Neural cell (in vitro differentiated cells): ENCODE measurements around the gene FAM107B. TPM values are rescaled to one million over a fixed set of nuclear protein-coding genes. Genes with fewer than 3 reads are reported as not detected.

ENCODE experiments used
- H2AFZ ChIP-seq: fragments of 200-600, 300-800 bp; sonication (generic), shearing (Covaris generic); 2 replicates; pipeline ENCODE4 v1.6.0; 2014; ENCODE audit warnings: low read depth, mild to moderate bottlenecking, antibody characterized with exemption, low read length, moderate library complexity
- H3F3A ChIP-seq: fragments of 200-600 bp; shearing (Covaris generic); 2 replicates; pipeline ENCODE4 v1.6.1; 2016; ENCODE audit warnings: mild to moderate bottlenecking, moderate library complexity, mixed read lengths, antibody characterized with exemption, low read length; ENCODE audit not compliant: insufficient read depth, poor library complexity, severe bottlenecking
- H3K27ac ChIP-seq: fragments of 200-600, 300-800 bp; sonication (generic), shearing (Covaris generic); 2 replicates; pipeline ENCODE4 v1.5.1; 2014; ENCODE audit warnings: mild to moderate bottlenecking, low read length, moderate library complexity
- H3K27me3 ChIP-seq: fragments of 300-800, 200-600 bp; sonication (generic), shearing (Covaris generic); 2 replicates; pipeline ENCODE4 v1.6.0; 2014; ENCODE audit warnings: mild to moderate bottlenecking, low read depth, low read length, moderate library complexity; ENCODE audit not compliant: insufficient read depth
- H3K36me3 ChIP-seq: fragments of 300-800, 200-600 bp; sonication (generic), shearing (Covaris generic); 2 replicates; pipeline ENCODE4 v1.5.1; 2014; ENCODE audit warnings: mild to moderate bottlenecking, antibody characterized with exemption, low read length, moderate library complexity; ENCODE audit not compliant: insufficient read depth
- H3K4me2 ChIP-seq: fragments of 300-800, 200-600 bp; sonication (generic), shearing (Covaris generic); 2 replicates; pipeline ENCODE4 v1.6.0; 2014; ENCODE audit warnings: mild to moderate bottlenecking, low read length
- H3K4me3 ChIP-seq: fragments of 300-800, 200-600 bp; sonication (generic), shearing (Covaris generic); 2 replicates; pipeline ENCODE4 v1.5.1; 2014; ENCODE audit warnings: mild to moderate bottlenecking, low read length, moderate library complexity
- H3K79me2 ChIP-seq: fragments of 200-600 bp; shearing (Covaris generic); replicated peaks from 2 replicates; pipeline ENCODE4 v1.6.0; 2014; ENCODE audit warnings: mild to moderate bottlenecking, low read length, moderate library complexity; ENCODE audit not compliant: insufficient read depth
- H3K9ac ChIP-seq: fragments of 300-800, 200-600 bp; sonication (generic), shearing (Covaris generic); 2 replicates; pipeline ENCODE4 v1.6.1; 2016; ENCODE audit warnings: mild to moderate bottlenecking, low read length, mixed read lengths
- H3K9me2 ChIP-seq: fragments of 200-600 bp; shearing (Covaris generic); 2 replicates; pipeline ENCODE4 v1.6.1; 2016; ENCODE audit warnings: mild to moderate bottlenecking, low read length, mixed read lengths; ENCODE audit not compliant: insufficient read depth
- H3K9me3 ChIP-seq: fragments of 200-600, 300-800 bp; sonication (generic), shearing (Covaris generic); 2 replicates; pipeline ENCODE4 v1.6.1; 2016; ENCODE audit warnings: mild to moderate bottlenecking, mixed run types, low read length, moderate library complexity, mixed read lengths
- H4K20me1 ChIP-seq: fragments of 200-600 bp; shearing (Covaris generic); 2 replicates; pipeline ENCODE4 v1.6.1; 2016; ENCODE audit warnings: mild to moderate bottlenecking, mixed run types; ENCODE audit not compliant: insufficient read depth
- CTCF ChIP-seq: fragments of 450-650 bp; IDR thresholded peaks from 2 replicates; pipeline ENCODE4 v1.5.1; 2014; ENCODE audit warnings: antibody characterized with exemption, mild to moderate bottlenecking, moderate library complexity; ENCODE audit not compliant: poor library complexity, severe bottlenecking
- EP300 ChIP-seq: fragments of 450-650 bp; conservative IDR thresholded peaks from 2 replicates; pipeline ENCODE4 v1.6.1; 2014; ENCODE audit warnings: antibody characterized with exemption, mild to moderate bottlenecking, moderate library complexity; ENCODE audit not compliant: poor library complexity, severe bottlenecking
- EZH2 ChIP-seq: fragments of 200-600, 300-800 bp; shearing (Covaris generic), sonication (generic); IDR thresholded peaks from 2 replicates; pipeline ENCODE4 v1.6.1; 2014; ENCODE audit warnings: antibody characterized with exemption, low read length, borderline replicate concordance, mild to moderate bottlenecking; ENCODE audit not compliant: insufficient read depth, poor library complexity, severe bottlenecking
- MXI1 ChIP-seq: fragments of 450-650 bp; conservative IDR thresholded peaks from 2 replicates; pipeline ENCODE4 v1.6.1; 2014; ENCODE audit warnings: antibody characterized with exemption, mild to moderate bottlenecking; ENCODE audit not compliant: poor library complexity, severe bottlenecking
- POLR2AphosphoS5 ChIP-seq: IDR thresholded peaks from 2 replicates; pipeline ENCODE4 v1.6.1; 2012
- RAD21 ChIP-seq: fragments of 450-650 bp; conservative IDR thresholded peaks from 2 replicates; pipeline ENCODE4 v1.6.1; 2014; ENCODE audit warnings: antibody characterized with exemption, mild to moderate bottlenecking, moderate library complexity
- REST ChIP-seq: IDR thresholded peaks from 2 replicates; pipeline ENCODE4 v1.6.1; 2012; ENCODE audit warnings: borderline replicate concordance
- SMC3 ChIP-seq: fragments of 450-650 bp; conservative IDR thresholded peaks from 2 replicates; pipeline ENCODE4 v1.6.1; 2014; ENCODE audit warnings: antibody characterized with exemption, mild to moderate bottlenecking, moderate library complexity; ENCODE audit not compliant: poor library complexity
- TAF1 ChIP-seq: IDR thresholded peaks from 2 replicates; pipeline ENCODE4 v1.6.1; 2012; ENCODE audit warnings: low read depth
- polyA plus RNA-seq: library from polyadenylated mRNA; depleted of rRNA; stranded (reverse); fragments of >200 nt; gene quantifications from 2 replicates; pipeline ENCODE4 v1.2.3, GENCODE V29; 2014

Gene FAM107B
- polyA plus RNA-seq, 1 donor from 2014 or later = 106 TPM

GRCh38 chr10:14618674-14619073, 156.0 kb downstream of the FAM107B start:
- no peaks in the 10 kb centered on the region for H3K9me2 ChIP-seq
- H2AFZ ChIP-seq = no peak overlapping the region
- no peak overlapping the region for H3K4me2 ChIP-seq

GRCh38 chr10:14617852-14618251, 156.8 kb downstream of the FAM107B start:
- Histone ChIP-seq H3K4me2 (no peak overlapping the region), H3K4me3 (no peak overlapping the region), H4K20me1 (no peaks in the 10 kb centered on the region), H3K79me2 (no peaks in the 10 kb centered on the region), H3K9ac (no peak overlapping the region), H3K9me3 (no peaks in the 10 kb centered on the region), H3F3A (no peaks in the 10 kb centered on the region), H3K27me3 (no peaks in the 10 kb centered on the region), H3K9me2 (no peaks in the 10 kb centered on the region), H2AFZ (no peak overlapping the region), H3K36me3 (no peaks in the 10 kb centered on the region), H3K27ac (no peak overlapping the region)
- no peak for TF ChIP-seq POLR2AphosphoS5
- TF ChIP-seq EP300 = no peak
- no peak for TF ChIP-seq SMC3

More at GRCh38 chr10:14618674-14619073, 156.0 kb downstream of the FAM107B start:
- Histone ChIP-seq H3K9me3 (no peaks in the 10 kb centered on the region), H3K27me3 (no peaks in the 10 kb centered on the region), H3K36me3 (no peaks in the 10 kb centered on the region), H3K79me2 (no peaks in the 10 kb centered on the region), H3K27ac (no peak overlapping the region), H3F3A (no peaks in the 10 kb centered on the region), H4K20me1 (no peaks in the 10 kb centered on the region), H3K9ac (no peak overlapping the region), H3K4me3 (no peak overlapping the region)
- TF ChIP-seq EZH2 (no peak), TAF1 (no peak), SMC3 (no peak), EP300 (no peak), MXI1 (no peak), REST (no peak)

- H3K27me3 ChIP-seq = no peaks in the 10 kb centered on the region
- H3F3A ChIP-seq = no peaks in the 10 kb centered on the region
- no peaks in the 10 kb centered on the region for H3K9me2 ChIP-seq
- no peaks in the 10 kb centered on the region for H3K36me3 ChIP-seq
- H3K4me3 ChIP-seq = no peak overlapping the region
- no peaks in the 10 kb centered on the region for H3K9me3 ChIP-seq
- no peak overlapping the region for H3K9ac ChIP-seq
- no peaks in the 10 kb centered on the region for H4K20me1 ChIP-seq
- H3K4me2 ChIP-seq = no peak overlapping the region
- TF ChIP-seq CTCF (no peak), MXI1 (no peak), EZH2 (no peak), RAD21 (no peak), POLR2AphosphoS5 (no peak), SMC3 (no peak), EP300 (no peak), TAF1 (no peak), REST (no peak)
- no peak overlapping the region for H2AFZ ChIP-seq
- H3K27ac ChIP-seq = no peak overlapping the region
- H3K79me2 ChIP-seq = no peaks in the 10 kb centered on the region
Observed at GRCh38 chr10:14616955-14617730, 157.6 kb downstream of the FAM107B start.
